H9 (cell line): ENCODE results near the gene PHACTR2. TPM values are rescaled to one million over a fixed set of nuclear protein-coding genes. Genes with fewer than 3 reads are reported as not detected.
A peak's percentile ranks its signal among the peaks of the same experiment; 100 is the strongest.

Experiments used
- DNase-seq: peaks from one replicate; pipeline ENCODE4 v3.0.0-alpha.2; 2017
- H2AFZ ChIP-seq: one replicate; pipeline ENCODE4 v1.6.1; 2013; ENCODE audit warnings: mild to moderate bottlenecking, low read length, control low read depth, moderate library complexity
- H2AK5ac ChIP-seq: 2 replicates; pipeline ENCODE4 v1.6.1; 2013; ENCODE audit warnings: low read length, control low read depth, mixed read lengths; ENCODE audit not compliant: insufficient read length
- H2BK120ac ChIP-seq: one replicate; pipeline ENCODE4 v1.6.1; 2013; ENCODE audit warnings: low read depth, mild to moderate bottlenecking, low read length, control low read depth, inconsistent platforms; ENCODE audit not compliant: poor library complexity, severe bottlenecking
- H2BK12ac ChIP-seq: 2 replicates; pipeline ENCODE4 v1.6.1; 2013; ENCODE audit warnings: low read length, control low read depth, mixed read lengths, low read depth; ENCODE audit not compliant: insufficient read length
- H2BK15ac ChIP-seq: 2 replicates; pipeline ENCODE4 v1.6.1; 2013; ENCODE audit warnings: low read depth, low read length, control low read depth
- H2BK20ac ChIP-seq: one replicate; pipeline ENCODE4 v1.6.1; 2013; ENCODE audit warnings: low read depth, mild to moderate bottlenecking, low read length, control low read depth, inconsistent platforms; ENCODE audit not compliant: poor library complexity, severe bottlenecking
- H2BK5ac ChIP-seq: 2 replicates; pipeline ENCODE4 v1.6.1; 2013; ENCODE audit warnings: low read length, control low read depth, mixed read lengths; ENCODE audit not compliant: insufficient read length
- H3K14ac ChIP-seq: 2 replicates; pipeline ENCODE4 v1.6.1; 2013; ENCODE audit warnings: low read length, control low read depth; ENCODE audit not compliant: insufficient read depth
- H3K18ac ChIP-seq: 2 replicates; pipeline ENCODE4 v1.6.1; 2013; ENCODE audit warnings: low read depth, mild to moderate bottlenecking, mixed read lengths, low read length, control low read depth; ENCODE audit not compliant: insufficient read length
- H3K23ac ChIP-seq: 2 replicates; pipeline ENCODE4 v1.6.1; 2013; ENCODE audit warnings: low read length, control low read depth, mixed read lengths, low read depth; ENCODE audit not compliant: insufficient read length
- H3K23me2 ChIP-seq: 2 replicates; pipeline ENCODE4 v1.6.1; 2013; ENCODE audit warnings: low read depth, mild to moderate bottlenecking, mixed read lengths, low read length, control low read depth; ENCODE audit not compliant: insufficient read length, poor library complexity, severe bottlenecking
- H3K27ac ChIP-seq: 2 replicates; pipeline ENCODE4 v1.5.1; 2013; ENCODE audit warnings: low read length, control low read depth, mixed read lengths, low read depth; ENCODE audit not compliant: insufficient read length
- H3K27me3 ChIP-seq: 2 replicates; pipeline ENCODE4 v1.6.1; 2013; ENCODE audit warnings: low read length, control low read depth, inconsistent platforms; ENCODE audit not compliant: insufficient read depth
- H3K4ac ChIP-seq: 2 replicates; pipeline ENCODE4 v1.6.1; 2013; ENCODE audit warnings: low read depth, mild to moderate bottlenecking, control low read depth, inconsistent platforms, low read length, moderate library complexity
- H3K4me1 ChIP-seq: 2 replicates; pipeline ENCODE4 v1.6.1; 2013; ENCODE audit warnings: low read length, control low read depth, inconsistent platforms; ENCODE audit not compliant: insufficient read depth
- H3K4me2 ChIP-seq: 2 replicates; pipeline ENCODE4 v1.6.1; 2013; ENCODE audit warnings: low read length, control low read depth, mixed read lengths; ENCODE audit not compliant: insufficient read length, insufficient read depth
- H3K56ac ChIP-seq: 2 replicates; pipeline ENCODE4 v1.6.1; 2013; ENCODE audit warnings: low read depth, mild to moderate bottlenecking, mixed read lengths, low read length, control low read depth; ENCODE audit not compliant: insufficient read length
- H3K79me1 ChIP-seq: 2 replicates; pipeline ENCODE4 v1.6.1; 2013; ENCODE audit warnings: low read depth, mild to moderate bottlenecking, moderate library complexity, low read length, control low read depth, inconsistent platforms; ENCODE audit not compliant: insufficient read depth, poor library complexity, severe bottlenecking
- H3K79me2 ChIP-seq: 2 replicates; pipeline ENCODE4 v1.6.1; 2013; ENCODE audit warnings: low read length, control low read depth, inconsistent platforms; ENCODE audit not compliant: insufficient read depth
- H3K9ac ChIP-seq: 2 replicates; pipeline ENCODE4 v1.6.1; 2013; ENCODE audit warnings: low read length, control low read depth, mixed read lengths; ENCODE audit not compliant: insufficient read length; ENCODE audit errors: extremely low read depth
- H3K9me3 ChIP-seq: one replicate; pipeline ENCODE4 v1.6.1; 2013; ENCODE audit warnings: low read depth, low read length, inconsistent platforms; ENCODE audit not compliant: control insufficient read depth
- H3T11ph ChIP-seq: one replicate; pipeline ENCODE4 v1.6.1; 2013; ENCODE audit warnings: mild to moderate bottlenecking, low read length, control low read depth, inconsistent platforms
- H4K20me1 ChIP-seq: one replicate; pipeline ENCODE4 v1.6.1; 2013; ENCODE audit not compliant: control insufficient read depth, insufficient read length, insufficient read depth
- H4K5ac ChIP-seq: 2 replicates; pipeline ENCODE4 v1.6.1; 2013; ENCODE audit warnings: low read depth, mild to moderate bottlenecking, mixed read lengths, low read length, control low read depth; ENCODE audit not compliant: insufficient read length
- H4K8ac ChIP-seq: replicated peaks from 2 replicates; pipeline ENCODE4 v1.6.1; 2013; ENCODE audit warnings: low read length, control low read depth, mixed read lengths, low read depth; ENCODE audit not compliant: insufficient read length
- H4K91ac ChIP-seq: 2 replicates; pipeline ENCODE4 v1.6.1; 2013; ENCODE audit warnings: low read depth, mild to moderate bottlenecking, moderate library complexity, mixed read lengths, low read length, control low read depth; ENCODE audit not compliant: insufficient read length
- H3K27ac Mint-ChIP-seq, 3 experiments: 2 replicates in 2 of 3; 3 replicates in 1 of 3; pipeline ENCODE4 v1.8.0; 2020 to 2021; ENCODE audit warnings: mixed read lengths in 3 of 3, mild to moderate bottlenecking in 1 of 3, moderate library complexity in 1 of 3
- H3K27me3 Mint-ChIP-seq: 2 replicates; pipeline ENCODE4 v1.8.0; 2021; ENCODE audit warnings: low read depth, mild to moderate bottlenecking, moderate library complexity, mixed read lengths
- H3K36me3 Mint-ChIP-seq, 3 experiments: 2 replicates in 2 of 3; 3 replicates in 1 of 3; pipeline ENCODE4 v1.8.0; 2020 to 2021; ENCODE audit warnings: low read depth in 3 of 3, mixed read lengths in 3 of 3; ENCODE audit not compliant: insufficient read depth in 1 of 3
- H3K4me1 Mint-ChIP-seq, 2 experiments: 2 replicates each; pipeline ENCODE4 v1.8.0; 2020; ENCODE audit warnings: mixed read lengths in 2 of 2
- H3K4me3 Mint-ChIP-seq, 2 experiments: 2 replicates in 1 of 2; 3 replicates in 1 of 2; pipeline ENCODE4 v1.8.0; 2020 to 2021; ENCODE audit warnings: mild to moderate bottlenecking in 2 of 2, mixed read lengths in 2 of 2, moderate library complexity in 1 of 2
- H3K9me3 Mint-ChIP-seq, 2 experiments: 2 replicates in 1 of 2; 3 replicates in 1 of 2; pipeline ENCODE4 v1.8.0; 2020; ENCODE audit warnings: mild to moderate bottlenecking in 2 of 2, mixed read lengths in 2 of 2, moderate library complexity in 1 of 2
- WGBS: extraction: QIAGEN DNeasy Blood & Tissue Kit; methylation state at CpG from one replicate; pipeline ENCODE4 v1.1.7; 2013; ENCODE audit warnings: missing lambda C conversion rate, low lambda C conversion rate, mixed read lengths; ENCODE audit not compliant: insufficient read length; ENCODE audit errors: extremely low coverage; 5-methylcytosine and 5-hydroxymethylcytosine counted together
- total RNA-seq: library from RNA; stranded (reverse); gene quantifications from 2 replicates; pipeline ENCODE4 v1.2.1, GENCODE V29; 2021
- TF ChIP-seq, protein P1 (sequence below): fragments of 200-600 bp; sonication (generic); conservative IDR thresholded peaks from 3 replicates; pipeline ENCODE4 v1.8.0; 2021; ENCODE audit warnings: antibody characterized with exemption, mild to moderate bottlenecking

The PHACTR2 gene
- total RNA-seq, 1 experiment from 2014 or later = 131 TPM

GRCh38 chr6:143767433-143767832 lies 89.7 kb downstream of the PHACTR2 start:
- no peak overlapping the region for H4K91ac ChIP-seq
- H3K4me2 ChIP-seq = no peak overlapping the region
- no peaks in the 10 kb centered on the region for H3K9me3 Mint-ChIP-seq
- H3K4ac ChIP-seq = no peak overlapping the region
- no peak overlapping the region for H3K4me3 Mint-ChIP-seq
- H3K27me3 Mint-ChIP-seq = no peaks in the 10 kb centered on the region
- H3T11ph ChIP-seq = no peak overlapping the region
- H3K79me1 ChIP-seq = no peaks in the 10 kb centered on the region
- TF ChIP-seq, protein P1, sequence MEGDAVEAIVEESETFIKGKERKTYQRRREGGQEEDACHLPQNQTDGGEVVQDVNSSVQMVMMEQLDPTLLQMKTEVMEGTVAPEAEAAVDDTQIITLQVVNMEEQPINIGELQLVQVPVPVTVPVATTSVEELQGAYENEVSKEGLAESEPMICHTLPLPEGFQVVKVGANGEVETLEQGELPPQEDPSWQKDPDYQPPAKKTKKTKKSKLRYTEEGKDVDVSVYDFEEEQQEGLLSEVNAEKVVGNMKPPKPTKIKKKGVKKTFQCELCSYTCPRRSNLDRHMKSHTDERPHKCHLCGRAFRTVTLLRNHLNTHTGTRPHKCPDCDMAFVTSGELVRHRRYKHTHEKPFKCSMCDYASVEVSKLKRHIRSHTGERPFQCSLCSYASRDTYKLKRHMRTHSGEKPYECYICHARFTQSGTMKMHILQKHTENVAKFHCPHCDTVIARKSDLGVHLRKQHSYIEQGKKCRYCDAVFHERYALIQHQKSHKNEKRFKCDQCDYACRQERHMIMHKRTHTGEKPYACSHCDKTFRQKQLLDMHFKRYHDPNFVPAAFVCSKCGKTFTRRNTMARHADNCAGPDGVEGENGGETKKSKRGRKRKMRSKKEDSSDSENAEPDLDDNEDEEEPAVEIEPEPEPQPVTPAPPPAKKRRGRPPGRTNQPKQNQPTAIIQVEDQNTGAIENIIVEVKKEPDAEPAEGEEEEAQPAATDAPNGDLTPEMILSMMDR = no peak
- H2BK5ac ChIP-seq = no peak overlapping the region
- H2AFZ ChIP-seq = no peak overlapping the region
- no peaks in the 10 kb centered on the region for H4K20me1 ChIP-seq
- H3K9me3 ChIP-seq = no peaks in the 10 kb centered on the region
- H3K4me1 ChIP-seq = no peaks in the 10 kb centered on the region
- H3K36me3 Mint-ChIP-seq = peaks cover 11 to 71% (median 40%) of the 10 kb centered on the region in 3 experiments
- H3K27me3 ChIP-seq = no peaks in the 10 kb centered on the region
- no peak overlapping the region for H2BK12ac ChIP-seq
- no peak overlapping the region for H2AK5ac ChIP-seq
- H3K27ac ChIP-seq = no peak overlapping the region
- no peak overlapping the region for H3K18ac ChIP-seq
- no peak overlapping the region for H3K56ac ChIP-seq
- 100% methylated on average over 1 of the region's 2 CpGs for WGBS
- H2BK15ac ChIP-seq = no peak overlapping the region
- H3K4me1 Mint-ChIP-seq = no peaks in the 10 kb centered on the region; a peak in 1 of 4 replicates
- no peak overlapping the region for H4K8ac ChIP-seq
- H3K23me2 ChIP-seq = no peaks in the 10 kb centered on the region
- H3K9ac ChIP-seq = no peak overlapping the region
- no peak overlapping the region for H3K23ac ChIP-seq
- no peak overlapping the region for H2BK20ac ChIP-seq
- no peak overlapping the region for H4K5ac ChIP-seq
- H2BK120ac ChIP-seq = no peak overlapping the region
- H3K27ac Mint-ChIP-seq = peak overlapping the region in 1 of 3 experiments; percentile 42; a peak in 1 of 7 replicates
- DNase-seq = no peak
- H3K14ac ChIP-seq = no peak overlapping the region
- no peaks in the 10 kb centered on the region for H3K79me2 ChIP-seq
